ENCODE data around the gene TMOD1. TPM values are rescaled to one million over a fixed set of nuclear protein-coding genes. Genes with fewer than 3 reads are reported as not detected.

TMOD1 gene
- total and polyA plus RNA-seq, 9 of the 15 experiments (the other 6 are each of a cell fraction or from before 2014, with no cell fraction given): 7.1 to 41.2 (median 14.2) TPM

DNA sequence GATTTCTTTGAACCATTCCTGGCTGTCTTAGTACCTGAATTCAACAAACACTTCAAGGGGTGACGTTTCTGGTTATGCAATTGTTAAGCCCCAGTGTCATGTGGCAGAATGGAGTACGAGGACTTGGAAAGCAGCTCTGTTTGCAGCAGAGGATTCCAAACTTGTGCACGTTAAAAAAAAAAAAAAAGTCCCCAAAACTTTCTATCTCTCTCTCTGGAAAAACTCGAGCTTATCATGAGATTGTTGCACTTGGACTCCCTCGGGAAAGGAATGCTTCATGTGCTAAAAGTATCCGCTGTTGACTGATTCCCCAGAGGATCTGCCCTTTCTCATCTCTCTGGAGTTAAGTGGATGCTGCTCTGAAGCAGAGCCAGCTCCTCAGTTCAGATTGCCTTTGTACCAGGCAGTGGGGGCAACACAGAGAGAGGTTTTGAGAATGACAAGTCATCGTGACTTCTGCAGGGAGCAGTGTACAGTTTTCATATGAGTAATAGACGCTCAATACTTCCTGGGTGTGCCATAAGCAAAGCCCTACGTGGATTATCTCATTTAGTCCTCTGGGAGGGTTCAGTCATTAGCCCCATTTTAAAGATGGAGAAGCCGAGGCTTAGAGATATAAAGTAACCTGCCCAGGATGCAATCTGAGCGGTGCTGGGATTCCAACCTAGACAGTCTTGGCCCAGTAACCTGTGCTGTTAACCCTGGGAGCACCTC is 28.1 kb downstream of the TMOD1 start:
- no peak overlapping the region for H3K9ac ChIP-seq (ENCODE audit: insufficient read depth in 1 of 2, low read depth in 2 of 2, low read length in 2 of 2)
- 0 out of 3 replicates have a peak overlapping the region, but pooled peaks have one; percentile 29 for H3K27ac ChIP-seq (ENCODE audit: extremely low read depth, low read depth, low read length)
- no peaks in the 10 kb centered on the region for H3K79me2 ChIP-seq (ENCODE audit: control insufficient read depth, insufficient read depth, low read length)
- in situ Hi-C loops (cut with MboI) (no loop called here), intact Hi-C loops (cut with micrococcal nuclease) (no loop called here)
- H4K20me1 ChIP-seq (replicated peaks; ENCODE audit: control insufficient read depth, insufficient read depth, low read length): 0 out of 2 replicates have a peak, but pooled peaks cover 5% of the 10 kb centered on the region
- no peaks in the 10 kb centered on the region for H3K4me1 ChIP-seq (replicated peaks in 1 of 2; ENCODE audit: control insufficient read depth in 2 of 2, insufficient read depth in 2 of 2, low read length in 2 of 2)
- FAIRE-seq (no peak), DNase-seq (ENCODE audit: extremely low read depth in 1 of 4, low spot score in 3 of 4) (peak in 1 of 4 experiments; percentile 22), ATAC-seq (peak; percentile 71)
- H3K4me3 ChIP-seq: no peak overlapping the region
- H3K27me3 ChIP-seq (ENCODE audit: control insufficient read depth in 2 of 2, insufficient read depth in 2 of 2, low read length in 2 of 2): no peaks in the 10 kb centered on the region
- WGBS (ENCODE audit: insufficient coverage, low coverage, missing lambda C conversion rate): 44% methylated on average over 11 of the region's 11 CpGs
- ChIA-PET CTCF (ENCODE audit: low intra/inter-chr PET ratio) (no interaction called here), POLR2A (interaction anchor here (1.0 to 1.5 kb wide), 2 partner anchors 11 to 19 kb away, joined by 4 to 7 read pairs; no protein-coding TSS in a partner anchor)
- no TSS peak for BruUV-seq (replicated peaks)
- H2AFZ ChIP-seq (ENCODE audit: low read depth, low read length): no peak overlapping the region
- no peaks in the 10 kb centered on the region for H3K9me1 ChIP-seq (ENCODE audit: control insufficient read depth, insufficient read depth, low read length)
- no peak overlapping the region for H3K4me2 ChIP-seq (ENCODE audit: insufficient read depth, low read length)
- no peaks in the 10 kb centered on the region for H3K9me3 ChIP-seq (replicated peaks; ENCODE audit: control insufficient read depth, insufficient read depth, low read depth, low read length)
- H3K36me3 ChIP-seq (ENCODE audit: control insufficient read depth, insufficient read depth, low read length): peaks cover 83% of the 10 kb centered on the region
- TF ChIP-seq ZNF316 (IDR thresholded peaks at IDR 0.05) (0 out of 2 replicates have a peak, but pooled peaks have one; percentile 20), ZNF589 (CRISPR knock-in tag; IDR thresholded peaks at IDR 0.05; ENCODE audit: low read depth) (no peak), ZNF282 (CRISPR knock-in tag; IDR thresholded peaks at IDR 0.05) (no peak), HDAC6 (IDR thresholded peaks at IDR 0.05; ENCODE audit: low read depth, low read length) (no peak), MYBL2 (IDR thresholded peaks at IDR 0.05; ENCODE audit: low read depth) (no peak), MYBL2 (CRISPR knock-in tag; IDR thresholded peaks at IDR 0.05; ENCODE audit: borderline replicate concordance) (no peak), PTRF (tag; IDR thresholded peaks at IDR 0.05) (no peak), U2AF1 (optimal IDR thresholded peaks at IDR 0.05; ENCODE audit: low read depth, low read length) (no peak), ZNF280A (IDR thresholded peaks at IDR 0.05; ENCODE audit: low read depth, partially characterized antibody) (no peak), CBX8 (IDR thresholded peaks at IDR 0.05; ENCODE audit: borderline replicate concordance, extremely low read depth, low read depth, low read length, poor library complexity, severe bottlenecking) (no peak), CREBBP (IDR thresholded peaks at IDR 0.05; ENCODE audit: low read depth, low read length) (no peak), BCOR (IDR thresholded peaks at IDR 0.05) (peak; percentile 66; the same call in 1 of the 2 replicates), NFE2 (IDR thresholded peaks at IDR 0.05; ENCODE audit: low read depth) (peak; percentile 36; the same call in 1 of the 2 replicates), KLF10 (CRISPR knock-in tag; IDR thresholded peaks at IDR 0.05) (no peak), KDM1A (IDR thresholded peaks at IDR 0.05) (peak; percentile 15 to 68; a peak in 3 of 4 replicates), HBP1 (CRISPR knock-in tag; IDR thresholded peaks at IDR 0.05) (no peak), NR1H2 (CRISPR knock-in tag; IDR thresholded peaks at IDR 0.05) (no peak), CCAR2 (IDR thresholded peaks at IDR 0.05; ENCODE audit: low read depth, low read length) (no peak), CREM (IDR thresholded peaks at IDR 0.05; ENCODE audit: low read depth) (no peak), GATAD2A (IDR thresholded peaks at IDR 0.05) (no peak), LARP7 (IDR thresholded peaks at IDR 0.05) (no peak)
- TF ChIP-seq, protein P1, sequence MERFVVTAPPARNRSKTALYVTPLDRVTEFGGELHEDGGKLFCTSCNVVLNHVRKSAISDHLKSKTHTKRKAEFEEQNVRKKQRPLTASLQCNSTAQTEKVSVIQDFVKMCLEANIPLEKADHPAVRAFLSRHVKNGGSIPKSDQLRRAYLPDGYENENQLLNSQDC (CRISPR knock-in tag; IDR thresholded peaks at IDR 0.05): no peak

All from K562 (cell line).